Astrocyte of the spinal cord (primary cell): ENCODE data around the gene C1orf159.

Source experiments
- DNase-seq: peaks from one replicate; pipeline ENCODE4 v3.0.0; 2011; ENCODE audit warnings: low read depth, low spot score
- H3K4me3 ChIP-seq: 2 replicates; pipeline ENCODE4 v1.5.1; 2011; ENCODE audit warnings: low read depth, mild to moderate bottlenecking, low read length, moderate library complexity
- CTCF ChIP-seq: IDR thresholded peaks from 2 replicates; pipeline ENCODE4 v1.5.1; 2012; ENCODE audit warnings: low read depth, mild to moderate bottlenecking, low read length, inconsistent platforms
- in situ Hi-C: cut with HindIII; loops from 2 replicates; pipeline ENCODE4 v1.10.0; 2017; ENCODE audit warnings: low sequenced_read_pairs

Gene C1orf159

GRCh38 chr1:1121611-1122077 lies 5.8 kb upstream of the C1orf159 start:
- H3K4me3 ChIP-seq: no peak overlapping the region
- TF ChIP-seq CTCF: no peak
- in situ Hi-C loops: no loop called here
- DNase-seq: no peak

GRCh38 chr1:1120866-1121591 lies 5.1 kb upstream of the C1orf159 start:
- no peak for TF ChIP-seq CTCF
- in situ Hi-C loops: no loop called here
- no peak for DNase-seq
- no peak overlapping the region for H3K4me3 ChIP-seq

- no peak overlapping the region for H3K4me3 ChIP-seq
- TF ChIP-seq CTCF: no peak
- in situ Hi-C loops: no loop called here
- DNase-seq: no peak
Measured at GRCh38 chr1:1120096-1120495, 4.2 kb upstream of the C1orf159 start.

GRCh38 chr1:1119272-1119890 lies 3.5 kb upstream of the C1orf159 start:
- no peak for TF ChIP-seq CTCF
- in situ Hi-C loops: no loop called here
- no peak for DNase-seq
- H3K4me3 ChIP-seq: no peak overlapping the region

GRCh38 chr1:1118876-1119220 lies 3.0 kb upstream of the C1orf159 start:
- no peak for TF ChIP-seq CTCF
- H3K4me3 ChIP-seq: no peak overlapping the region
- in situ Hi-C loops: no loop called here
- no peak for DNase-seq

GRCh38 chr1:1118011-1118875 lies 2.4 kb upstream of the C1orf159 start:
- no peak for TF ChIP-seq CTCF
- in situ Hi-C loops: no loop called here
- DNase-seq: no peak
- H3K4me3 ChIP-seq: no peak overlapping the region
